ENCODE results near the gene LPP.

The LPP gene

DNA sequence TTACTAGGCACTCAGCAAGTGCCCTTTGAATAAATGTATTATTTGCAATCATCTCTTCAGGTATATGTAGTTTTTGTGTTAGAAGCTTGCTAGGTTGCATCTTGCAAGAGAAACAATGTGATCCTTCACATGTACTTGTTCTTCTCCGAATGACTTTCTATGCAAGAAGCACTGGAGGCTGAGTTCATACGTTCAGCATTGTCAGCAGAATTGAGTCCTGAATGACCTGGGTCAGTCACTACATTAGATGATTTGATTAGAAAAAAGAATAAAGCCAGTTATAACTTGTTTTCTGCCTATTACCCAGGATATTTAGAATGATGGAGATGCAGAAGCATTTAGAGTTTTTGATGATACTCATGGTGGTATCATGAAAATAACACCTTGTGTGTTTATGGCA, 538.7 kb downstream of the LPP start:
- H3K27me3 ChIP-seq (ENCODE audit: low read length), result no peaks in the 10 kb centered on the region
- peaks cover 38% of the 10 kb centered on the region for H3F3A ChIP-seq (ENCODE audit: insufficient read depth)
- H3K4me2 ChIP-seq (ENCODE audit: low read depth, low read length, poor library complexity, severe bottlenecking), result peak overlapping the region; percentile 60
- H3K9ac ChIP-seq (ENCODE audit: low read length), result peak overlapping the region; percentile 42
- no peaks in the 10 kb centered on the region for H3K9me3 ChIP-seq (ENCODE audit: insufficient read depth, low read length)
- no peaks in the 10 kb centered on the region for H3K9me2 ChIP-seq (replicated peaks; ENCODE audit: insufficient read depth, low read length)
- no peaks in the 10 kb centered on the region for H3K79me2 ChIP-seq (ENCODE audit: insufficient read depth, low read length)
- H3K36me3 ChIP-seq (ENCODE audit: low read length), result no peaks in the 10 kb centered on the region
- H2AFZ ChIP-seq (ENCODE audit: low read depth, low read length, severe bottlenecking), result no peak overlapping the region
- H4K20me1 ChIP-seq (ENCODE audit: low read depth, low read length), result no peaks in the 10 kb centered on the region
- TF ChIP-seq, protein P1, sequence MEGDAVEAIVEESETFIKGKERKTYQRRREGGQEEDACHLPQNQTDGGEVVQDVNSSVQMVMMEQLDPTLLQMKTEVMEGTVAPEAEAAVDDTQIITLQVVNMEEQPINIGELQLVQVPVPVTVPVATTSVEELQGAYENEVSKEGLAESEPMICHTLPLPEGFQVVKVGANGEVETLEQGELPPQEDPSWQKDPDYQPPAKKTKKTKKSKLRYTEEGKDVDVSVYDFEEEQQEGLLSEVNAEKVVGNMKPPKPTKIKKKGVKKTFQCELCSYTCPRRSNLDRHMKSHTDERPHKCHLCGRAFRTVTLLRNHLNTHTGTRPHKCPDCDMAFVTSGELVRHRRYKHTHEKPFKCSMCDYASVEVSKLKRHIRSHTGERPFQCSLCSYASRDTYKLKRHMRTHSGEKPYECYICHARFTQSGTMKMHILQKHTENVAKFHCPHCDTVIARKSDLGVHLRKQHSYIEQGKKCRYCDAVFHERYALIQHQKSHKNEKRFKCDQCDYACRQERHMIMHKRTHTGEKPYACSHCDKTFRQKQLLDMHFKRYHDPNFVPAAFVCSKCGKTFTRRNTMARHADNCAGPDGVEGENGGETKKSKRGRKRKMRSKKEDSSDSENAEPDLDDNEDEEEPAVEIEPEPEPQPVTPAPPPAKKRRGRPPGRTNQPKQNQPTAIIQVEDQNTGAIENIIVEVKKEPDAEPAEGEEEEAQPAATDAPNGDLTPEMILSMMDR (IDR thresholded peaks at IDR 0.05; ENCODE audit: insufficient read depth, low read length, poor library complexity, severe bottlenecking), result no peak
- no peak for TF ChIP-seq EZH2phosphoT487 (conservative IDR thresholded peaks at IDR 0.05; ENCODE audit: low read length)
- peak overlapping the region; percentile 17 for H3K4me3 ChIP-seq (ENCODE audit: insufficient read depth, low read length, poor library complexity, severe bottlenecking)
- peak overlapping the region; percentile 92 for H3K27ac ChIP-seq (ENCODE audit: low read depth, low read length)

DNA sequence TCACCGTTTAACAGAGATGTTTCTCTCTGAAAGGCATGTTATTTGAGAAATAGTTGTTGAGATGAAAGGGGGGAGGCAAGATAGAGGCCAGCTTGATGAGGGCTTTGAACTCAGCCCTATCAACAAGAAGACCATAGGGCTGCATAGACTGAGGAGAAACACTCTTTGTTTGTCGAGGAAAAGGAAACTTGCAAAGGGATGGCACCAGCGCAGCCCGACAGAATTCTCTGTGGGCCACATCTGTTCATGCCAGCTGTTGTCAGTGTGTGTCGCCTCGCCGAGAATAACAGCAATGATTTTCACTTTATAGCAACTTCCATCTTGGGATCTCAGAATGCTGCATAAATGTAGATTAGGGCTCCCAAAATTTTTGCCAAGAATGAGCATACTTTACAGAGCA, 539.5 kb downstream of the LPP start:
- no peaks in the 10 kb centered on the region for H3K9me3 ChIP-seq (ENCODE audit: insufficient read depth, low read length)
- H3K4me3 ChIP-seq (ENCODE audit: insufficient read depth, low read length, poor library complexity, severe bottlenecking), result peak overlapping the region; percentile 3
- H4K20me1 ChIP-seq (ENCODE audit: low read depth, low read length), result no peaks in the 10 kb centered on the region
- no peaks in the 10 kb centered on the region for H3K27me3 ChIP-seq (ENCODE audit: low read length)
- H3K79me2 ChIP-seq (ENCODE audit: insufficient read depth, low read length), result no peaks in the 10 kb centered on the region
- H2AFZ ChIP-seq (ENCODE audit: low read depth, low read length, severe bottlenecking), result no peak overlapping the region
- peak overlapping the region; percentile 60 for H3K4me2 ChIP-seq (ENCODE audit: low read depth, low read length, poor library complexity, severe bottlenecking)
- peak overlapping the region; percentile 42 for H3K9ac ChIP-seq (ENCODE audit: low read length)
- peak overlapping the region; percentile 92 for H3K27ac ChIP-seq (ENCODE audit: low read depth, low read length)
- no peaks in the 10 kb centered on the region for H3K36me3 ChIP-seq (ENCODE audit: low read length)
- peaks cover 42% of the 10 kb centered on the region for H3F3A ChIP-seq (ENCODE audit: insufficient read depth)
- H3K9me2 ChIP-seq (replicated peaks; ENCODE audit: insufficient read depth, low read length), result no peaks in the 10 kb centered on the region
- TF ChIP-seq EZH2phosphoT487 (conservative IDR thresholded peaks at IDR 0.05; ENCODE audit: low read length), result no peak
- TF ChIP-seq, protein P1 (IDR thresholded peaks at IDR 0.05; ENCODE audit: insufficient read depth, low read length, poor library complexity, severe bottlenecking), result no peak

DNA sequence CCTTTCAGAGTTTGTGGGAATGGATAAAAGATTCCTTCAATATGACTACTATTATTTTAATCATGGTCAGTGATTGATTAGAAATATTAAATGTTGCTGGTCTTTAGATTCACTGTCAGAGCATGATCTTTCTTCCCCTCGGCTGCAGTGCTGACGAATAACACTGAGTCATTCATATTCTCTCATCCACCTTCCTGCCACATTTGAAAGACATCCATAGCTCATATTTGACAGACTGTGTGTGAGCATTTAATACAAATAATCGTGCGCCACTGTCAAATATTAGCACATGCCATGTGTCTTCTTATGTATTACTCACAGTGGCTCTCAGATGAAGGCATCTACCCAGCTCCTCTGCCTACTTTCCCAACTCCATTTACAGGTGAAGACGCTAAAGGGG, 541.3 kb downstream of the LPP start:
- Histone ChIP-seq H3K9ac (ENCODE audit: low read length) (peak overlapping the region; percentile 58), H3K27me3 (ENCODE audit: low read length) (no peaks in the 10 kb centered on the region), H3F3A (ENCODE audit: insufficient read depth) (peaks cover 42% of the 10 kb centered on the region), H3K9me3 (ENCODE audit: insufficient read depth, low read length) (no peaks in the 10 kb centered on the region), H3K4me3 (ENCODE audit: insufficient read depth, low read length, poor library complexity, severe bottlenecking) (no peak overlapping the region), H3K27ac (ENCODE audit: low read depth, low read length) (peak overlapping the region; percentile 92), H3K79me2 (ENCODE audit: insufficient read depth, low read length) (no peaks in the 10 kb centered on the region), H3K9me2 (replicated peaks; ENCODE audit: insufficient read depth, low read length) (no peaks in the 10 kb centered on the region), H3K4me2 (ENCODE audit: low read depth, low read length, poor library complexity, severe bottlenecking) (peak overlapping the region; percentile 60), H2AFZ (ENCODE audit: low read depth, low read length, severe bottlenecking) (no peak overlapping the region), H3K36me3 (ENCODE audit: low read length) (no peaks in the 10 kb centered on the region), H4K20me1 (ENCODE audit: low read depth, low read length) (no peaks in the 10 kb centered on the region)
- TF ChIP-seq EZH2phosphoT487 (conservative IDR thresholded peaks at IDR 0.05; ENCODE audit: low read length), result no peak
- TF ChIP-seq, protein P1 (IDR thresholded peaks at IDR 0.05; ENCODE audit: insufficient read depth, low read length, poor library complexity, severe bottlenecking), result no peak

Data from SU-DHL-6 (cell line).